ENCODE measurements around the gene ETS2. TPM values are rescaled to one million over a fixed set of nuclear protein-coding genes. Genes with fewer than 3 reads are reported as not detected.

The ETS2 gene
- total RNA-seq, 1 donor from 2014 or later: 30.4 TPM

DNA sequence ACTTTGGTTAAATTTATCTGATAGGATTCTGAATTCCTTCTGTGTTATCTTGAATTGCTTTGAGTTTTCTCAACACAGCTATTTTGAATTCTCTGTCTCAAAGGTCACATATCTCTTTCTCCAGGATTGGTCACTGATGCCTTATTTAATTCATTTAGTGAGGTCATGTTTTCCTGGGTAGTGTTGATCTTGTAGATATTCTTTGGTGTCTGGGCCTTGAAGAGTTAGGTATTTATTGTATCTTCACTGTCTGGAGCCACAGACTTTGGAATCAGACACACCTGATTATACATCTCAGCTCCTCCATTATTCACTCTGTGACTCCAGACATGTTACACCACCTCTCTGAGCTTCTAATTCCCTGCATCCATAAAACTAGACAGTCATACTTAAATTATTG, 34.2 kb upstream of the ETS2 start:
- H3K4me1 Mint-ChIP-seq: peaks cover 44% of the 10 kb centered on the region
- H3K36me3 Mint-ChIP-seq (ENCODE audit: low read depth): no peaks in the 10 kb centered on the region
- no peak overlapping the region for H3K27ac Mint-ChIP-seq
- DNase-seq: no peak
- intact Hi-C loops (cut with micrococcal nuclease): no loop called here
- H3K27me3 Mint-ChIP-seq: no peaks in the 10 kb centered on the region
- peaks cover 4% of the 10 kb centered on the region for H3K9me3 Mint-ChIP-seq
- no peak overlapping the region for H3K4me3 Mint-ChIP-seq

DNA sequence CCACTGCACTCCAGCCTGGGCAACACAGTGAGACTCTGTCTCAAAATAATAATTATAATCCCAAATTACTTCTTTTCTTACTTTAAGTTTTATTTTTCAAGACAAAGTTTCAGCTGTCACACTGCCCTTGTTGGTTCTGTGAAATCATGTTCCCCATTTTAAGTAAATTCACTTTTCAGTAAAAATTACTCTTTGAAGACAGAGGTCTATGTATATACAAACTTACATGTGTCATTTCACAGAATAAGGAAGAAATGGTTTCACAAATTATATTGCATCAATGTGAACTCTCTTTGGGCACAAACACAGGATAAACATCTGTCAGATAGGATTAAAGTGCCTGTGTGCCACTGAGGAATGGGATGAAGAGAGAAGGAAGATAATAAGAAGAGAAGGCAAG, 33.1 kb upstream of the ETS2 start:
- Mint-ChIP-seq H3K4me3 (no peak overlapping the region), H3K4me1 (peaks cover 47% of the 10 kb centered on the region), H3K27me3 (no peaks in the 10 kb centered on the region), H3K36me3 (ENCODE audit: low read depth) (no peaks in the 10 kb centered on the region), H3K27ac (peak overlapping the region; percentile 82), H3K9me3 (peaks cover 4% of the 10 kb centered on the region)
- no peak for DNase-seq
- intact Hi-C loops (cut with micrococcal nuclease): no loop called here

DNA sequence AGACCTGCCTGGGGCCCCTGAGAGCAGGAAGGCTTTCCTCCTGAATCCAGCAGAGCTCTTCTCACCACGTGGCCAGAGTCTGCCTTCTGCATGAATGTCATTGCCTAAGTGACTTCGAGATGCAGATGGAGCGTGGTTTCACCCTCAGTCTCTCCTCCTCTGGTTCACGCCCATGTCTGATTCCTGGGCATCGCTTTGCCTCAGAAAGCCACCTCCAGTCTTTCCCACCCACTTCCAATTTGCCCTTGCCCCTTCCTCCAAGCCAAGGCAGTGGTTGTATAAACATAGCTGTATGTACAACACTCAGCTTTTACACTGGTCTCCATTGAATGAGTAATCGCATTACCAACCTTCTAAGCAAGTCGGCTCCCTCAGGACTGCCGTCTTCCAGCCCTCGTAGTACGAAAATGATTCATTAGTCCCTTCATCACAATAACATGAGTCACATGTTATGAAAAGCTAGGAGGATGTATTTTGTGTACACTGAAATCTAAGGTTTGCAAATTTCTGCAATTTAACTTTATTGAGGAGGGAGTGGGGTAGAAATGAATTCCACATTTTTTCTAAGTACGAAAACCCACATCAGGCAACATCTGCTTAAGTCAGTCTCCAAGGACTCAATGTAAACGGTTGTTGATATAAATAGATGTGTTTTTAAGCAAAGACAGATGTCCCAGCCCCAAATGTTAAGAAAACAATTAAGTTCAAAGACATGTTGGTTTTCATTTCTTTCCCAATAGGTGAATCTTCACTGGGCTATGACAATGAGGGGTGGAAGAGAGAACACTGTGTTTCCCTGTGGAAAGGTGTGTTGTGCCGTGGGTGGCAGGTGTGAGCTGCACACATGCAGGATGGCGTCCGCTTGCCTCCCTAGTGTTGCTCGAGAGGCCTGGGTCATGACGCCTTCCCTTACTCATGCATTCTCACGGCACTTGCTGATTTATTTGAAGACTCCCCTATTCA, 32.3 kb upstream of the ETS2 start:
- intact Hi-C loops (cut with micrococcal nuclease): no loop called here
- DNase-seq: no peak

DNA sequence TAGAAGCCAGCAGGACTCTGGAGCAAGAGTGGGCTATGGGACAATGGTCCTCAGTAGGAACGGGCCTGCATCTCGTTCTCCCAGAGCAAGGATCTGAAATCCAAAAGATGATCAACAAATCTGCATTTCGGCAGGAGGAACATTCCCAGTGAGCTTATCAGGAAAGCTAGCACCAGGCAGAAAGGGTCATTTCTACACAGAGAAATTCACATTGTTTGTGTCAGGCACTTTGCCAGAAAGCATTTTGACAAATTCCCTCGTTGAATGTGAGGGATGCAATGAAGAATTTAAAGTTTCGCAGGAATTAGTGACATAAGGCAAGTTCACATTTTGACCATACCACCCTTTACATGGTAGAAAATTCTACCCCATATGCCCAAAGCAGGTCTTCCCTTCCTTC, 31.6 kb upstream of the ETS2 start:
- H3K4me3 Mint-ChIP-seq: no peak overlapping the region
- intact Hi-C loops (cut with micrococcal nuclease): no loop called here

More for the DNA sequence above, 32.3 kb upstream of the ETS2 start:
- peaks cover 2% of the 10 kb centered on the region for H3K36me3 Mint-ChIP-seq (ENCODE audit: low read depth)
- peak overlapping the region; percentile 35 for H3K4me3 Mint-ChIP-seq
- peak overlapping the region; percentile 82 for H3K27ac Mint-ChIP-seq
- H3K4me1 Mint-ChIP-seq: peaks cover 44% of the 10 kb centered on the region
- no peaks in the 10 kb centered on the region for H3K27me3 Mint-ChIP-seq
- H3K9me3 Mint-ChIP-seq: peaks cover 6% of the 10 kb centered on the region

DNA sequence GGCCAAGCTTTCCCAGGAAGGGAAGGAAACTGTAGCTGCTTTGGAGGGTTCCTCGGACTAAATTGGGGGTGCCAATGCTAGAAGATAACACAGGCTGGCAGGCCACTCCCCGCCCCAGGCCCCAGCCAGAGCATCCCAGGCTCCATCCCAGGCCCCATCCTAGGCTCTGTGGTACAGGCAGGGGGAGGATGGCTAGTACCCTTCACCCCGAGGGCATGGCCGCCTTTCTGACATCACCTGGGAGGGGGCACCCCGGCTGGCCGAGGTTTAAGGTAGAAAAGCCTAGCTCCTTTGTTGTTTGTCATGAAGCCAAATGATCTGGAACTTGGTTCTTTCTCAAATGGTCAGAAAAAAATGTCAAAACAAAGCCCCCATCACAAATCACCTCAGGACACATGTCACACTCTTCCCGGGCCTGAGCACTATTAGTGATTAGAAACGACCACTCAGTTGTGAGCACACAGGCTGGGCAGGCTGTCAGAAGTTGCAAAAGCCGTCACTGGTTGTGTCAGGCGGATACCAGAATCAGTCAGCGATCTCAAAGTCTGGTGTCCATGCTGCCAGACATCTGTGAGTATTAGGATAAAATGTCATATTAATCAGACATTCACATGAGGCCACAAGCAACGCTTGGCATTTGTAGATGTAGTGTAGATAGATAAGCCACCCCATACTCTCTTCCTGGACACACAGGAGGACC, 31.0 kb upstream of the ETS2 start:
- DNase-seq: no peak
- Mint-ChIP-seq H3K36me3 (ENCODE audit: low read depth) (peaks cover 5% of the 10 kb centered on the region), H3K4me1 (peaks cover 33% of the 10 kb centered on the region), H3K9me3 (peaks cover 17% of the 10 kb centered on the region), H3K27me3 (no peaks in the 10 kb centered on the region), H3K27ac (no peak overlapping the region), H3K4me3 (no peak overlapping the region)
- intact Hi-C loops (cut with micrococcal nuclease): no loop called here

More for the DNA sequence above, 31.6 kb upstream of the ETS2 start:
- Mint-ChIP-seq H3K4me1 (peaks cover 36% of the 10 kb centered on the region), H3K9me3 (peaks cover 14% of the 10 kb centered on the region), H3K36me3 (ENCODE audit: low read depth) (peaks cover 3% of the 10 kb centered on the region), H3K27me3 (no peaks in the 10 kb centered on the region), H3K27ac (no peak overlapping the region)
- no peak for DNase-seq

DNA sequence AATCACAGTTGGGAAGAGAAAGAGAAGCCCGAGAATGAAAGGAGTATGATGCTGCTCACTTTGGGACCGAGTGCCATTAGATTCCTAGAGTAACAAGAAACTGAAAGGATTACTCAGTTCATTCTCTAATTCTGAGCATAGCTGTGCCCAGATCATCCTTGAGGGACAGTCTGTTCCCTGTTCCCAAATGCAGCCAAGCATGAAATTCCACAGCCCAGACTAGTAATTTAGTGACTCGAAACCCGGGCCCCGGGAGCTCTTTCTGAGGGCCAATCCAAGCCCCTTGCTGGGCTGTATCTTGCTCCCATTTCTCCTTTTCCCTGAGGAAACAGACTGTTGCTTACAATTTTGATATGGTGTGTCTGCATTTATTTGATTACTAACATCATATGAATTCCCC, 30.0 kb upstream of the ETS2 start:
- Mint-ChIP-seq H3K4me1 (peaks cover 40% of the 10 kb centered on the region), H3K27ac (no peak overlapping the region), H3K27me3 (no peaks in the 10 kb centered on the region), H3K4me3 (no peak overlapping the region), H3K9me3 (peaks cover 17% of the 10 kb centered on the region), H3K36me3 (ENCODE audit: low read depth) (peaks cover 5% of the 10 kb centered on the region)
- DNase-seq: no peak
- intact Hi-C loops (cut with micrococcal nuclease): no loop called here

DNA sequence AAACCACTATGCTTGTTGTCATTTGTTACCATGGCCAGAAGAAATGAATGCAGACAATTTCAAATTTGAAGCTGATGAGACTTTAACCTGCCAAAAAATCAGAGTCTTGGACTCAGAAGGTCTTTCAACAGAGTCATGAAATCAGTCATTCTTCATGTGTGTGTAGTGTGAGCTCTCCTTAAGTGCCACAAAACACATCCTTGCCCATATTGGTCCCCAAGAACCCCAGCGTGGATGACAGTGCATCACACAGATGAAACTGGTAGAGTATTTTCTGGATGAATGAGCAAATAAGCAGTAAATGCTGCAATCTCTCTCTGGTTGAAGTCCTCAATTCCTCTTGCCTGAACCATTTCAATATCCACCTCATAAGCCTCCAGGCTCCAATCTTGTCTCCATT, 28.7 kb upstream of the ETS2 start:
- intact Hi-C loops (cut with micrococcal nuclease): no loop called here
- Mint-ChIP-seq H3K27me3 (no peaks in the 10 kb centered on the region), H3K4me1 (peaks cover 43% of the 10 kb centered on the region), H3K4me3 (no peak overlapping the region), H3K27ac (no peak overlapping the region), H3K36me3 (ENCODE audit: low read depth) (peaks cover 15% of the 10 kb centered on the region), H3K9me3 (peaks cover 22% of the 10 kb centered on the region)
- DNase-seq: no peak

DNA sequence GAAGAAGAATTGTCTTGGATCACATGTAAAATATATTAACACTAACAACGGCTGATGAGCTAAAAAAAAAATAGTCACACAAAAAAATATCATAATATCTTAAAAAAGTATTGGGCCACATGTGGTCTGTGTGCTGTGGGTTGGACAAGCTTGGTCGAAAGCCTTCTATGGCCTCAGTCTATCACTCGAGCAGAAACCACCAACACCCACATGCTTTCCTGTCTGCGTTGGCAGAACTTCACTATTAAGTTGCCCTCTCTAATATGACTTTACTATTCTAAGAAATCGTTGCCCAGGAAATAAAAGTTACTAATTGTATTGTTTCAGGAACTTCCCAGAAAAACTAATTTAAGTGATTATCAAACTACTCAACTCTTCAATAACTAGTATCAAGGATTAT, 28.2 kb upstream of the ETS2 start:
- no peak for DNase-seq
- peaks cover 26% of the 10 kb centered on the region for H3K9me3 Mint-ChIP-seq
- H3K36me3 Mint-ChIP-seq (ENCODE audit: low read depth): peaks cover 18% of the 10 kb centered on the region
- H3K4me1 Mint-ChIP-seq: peaks cover 43% of the 10 kb centered on the region
- H3K4me3 Mint-ChIP-seq: no peak overlapping the region
- intact Hi-C loops (cut with micrococcal nuclease): no loop called here
- no peaks in the 10 kb centered on the region for H3K27me3 Mint-ChIP-seq
- no peak overlapping the region for H3K27ac Mint-ChIP-seq

DNA sequence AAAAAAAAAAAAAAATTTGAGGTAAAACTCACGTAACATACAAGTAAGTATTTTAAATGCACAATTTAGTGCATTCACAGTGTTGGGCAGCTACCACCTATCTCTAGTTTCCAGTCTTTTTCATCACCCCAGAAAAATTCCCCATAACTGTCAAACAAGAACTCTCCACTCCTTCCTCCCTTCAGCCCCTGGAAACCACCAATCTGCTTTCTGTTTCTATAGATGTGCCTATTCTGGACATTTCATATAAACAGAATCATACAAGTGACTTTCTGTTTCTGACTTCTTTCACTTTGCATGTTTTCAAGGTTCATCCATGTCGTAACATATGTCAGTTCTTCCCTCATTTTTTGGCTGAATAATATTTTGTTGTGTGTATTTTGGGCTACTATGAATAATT, 24.9 kb upstream of the ETS2 start:
- DNase-seq: peak; percentile 79
- Mint-ChIP-seq H3K4me3 (peak overlapping the region; percentile 6), H3K27ac (peak overlapping the region; percentile 51), H3K9me3 (peaks cover 29% of the 10 kb centered on the region), H3K27me3 (no peaks in the 10 kb centered on the region), H3K4me1 (peaks cover 33% of the 10 kb centered on the region), H3K36me3 (ENCODE audit: low read depth) (peaks cover 24% of the 10 kb centered on the region)
- intact Hi-C loops (cut with micrococcal nuclease): loop anchor here (1.0 to 2.0 kb wide), 2 partner anchors 14 to 24 kb away; partner anchors contain the start of gene ETS2

DNA sequence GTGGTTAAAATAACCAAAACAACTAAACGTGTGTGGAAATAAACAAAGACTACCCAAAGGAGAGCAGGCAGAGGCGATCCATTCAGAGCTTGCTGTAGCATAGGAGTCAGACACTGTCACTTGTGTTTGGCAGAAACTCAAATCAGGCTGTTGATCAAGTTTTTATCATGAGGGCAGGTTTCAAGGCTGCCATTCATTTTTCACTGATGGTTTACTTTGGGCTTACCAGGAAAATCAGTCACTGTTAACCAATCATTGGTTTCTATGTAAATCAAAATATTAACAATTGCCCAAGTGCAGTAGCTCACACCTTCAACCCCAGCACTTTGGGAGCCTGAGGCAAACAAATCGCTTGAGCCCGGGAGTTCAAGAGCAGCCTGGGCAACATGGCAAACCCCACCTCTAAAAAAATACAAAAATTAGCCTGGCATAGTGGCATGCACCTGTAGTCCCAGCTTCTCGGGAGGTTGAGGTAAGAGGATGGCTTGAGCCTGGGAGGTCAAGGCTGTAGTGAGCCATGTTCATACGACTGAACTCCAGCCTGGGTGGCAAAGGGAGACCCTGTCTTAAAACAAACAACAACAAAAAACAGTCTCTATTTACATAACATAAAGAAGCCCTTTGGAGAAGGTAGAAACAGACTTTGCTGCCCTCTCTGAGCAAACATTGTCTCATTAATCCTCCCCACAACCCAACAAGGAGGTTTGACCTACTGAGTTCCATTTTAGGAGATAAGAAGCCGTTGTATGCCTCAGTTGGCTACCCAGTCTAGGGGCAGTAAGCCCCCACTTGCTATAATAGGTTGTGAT, 21.1 kb upstream of the ETS2 start:
- Mint-ChIP-seq H3K4me3 (no peak overlapping the region), H3K27ac (no peak overlapping the region), H3K27me3 (no peaks in the 10 kb centered on the region), H3K9me3 (peaks cover 17% of the 10 kb centered on the region), H3K36me3 (ENCODE audit: low read depth) (peaks cover 19% of the 10 kb centered on the region), H3K4me1 (peaks cover 17% of the 10 kb centered on the region)
- intact Hi-C loops (cut with micrococcal nuclease): no loop called here
- DNase-seq: no peak

DNA sequence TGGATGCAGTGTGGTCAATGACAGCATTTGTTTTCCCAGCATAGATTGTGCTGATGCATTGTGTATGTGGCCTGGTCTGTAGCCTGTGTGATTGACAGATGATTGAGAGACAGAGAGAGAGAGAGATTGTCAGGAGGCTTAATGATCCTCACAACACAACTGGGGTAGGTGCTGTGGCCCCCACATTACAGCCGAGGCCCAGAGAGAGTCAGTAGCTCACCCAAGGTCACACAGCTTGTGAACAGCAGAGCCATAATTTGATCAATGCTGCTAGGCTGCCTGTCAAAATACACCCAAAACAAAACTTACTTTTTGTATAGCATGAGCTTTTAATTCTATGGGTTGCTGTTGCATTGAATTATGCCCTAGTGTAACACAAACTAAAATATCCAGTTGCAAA, 20.2 kb upstream of the ETS2 start:
- H3K4me1 Mint-ChIP-seq: peaks cover 12% of the 10 kb centered on the region
- no peak for DNase-seq
- H3K27me3 Mint-ChIP-seq: no peaks in the 10 kb centered on the region
- H3K36me3 Mint-ChIP-seq (ENCODE audit: low read depth): peaks cover 18% of the 10 kb centered on the region
- H3K4me3 Mint-ChIP-seq: no peak overlapping the region
- peaks cover 16% of the 10 kb centered on the region for H3K9me3 Mint-ChIP-seq
- H3K27ac Mint-ChIP-seq: no peak overlapping the region
- intact Hi-C loops (cut with micrococcal nuclease): no loop called here

DNA sequence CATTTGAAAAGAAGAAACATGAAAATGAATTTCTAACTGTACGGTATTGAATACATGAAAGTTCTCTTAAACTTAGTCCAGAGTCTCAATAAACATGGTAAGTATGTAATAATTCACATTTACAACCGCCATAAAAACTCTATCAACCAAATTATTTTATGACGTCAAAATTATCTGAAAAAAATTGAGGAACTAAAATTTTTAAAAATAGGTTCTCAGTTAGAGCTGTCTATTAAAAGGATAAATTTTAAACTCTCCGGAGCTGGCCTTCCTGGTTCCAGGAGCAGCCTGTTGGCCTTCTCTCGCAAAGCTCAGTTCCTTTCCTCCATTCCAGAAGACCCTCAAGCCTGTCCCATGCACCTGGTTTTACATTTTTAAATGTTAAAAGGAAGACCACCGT, 18.7 kb upstream of the ETS2 start:
- DNase-seq: no peak
- peaks cover 9% of the 10 kb centered on the region for H3K4me1 Mint-ChIP-seq
- H3K4me3 Mint-ChIP-seq: no peak overlapping the region
- peaks cover 9% of the 10 kb centered on the region for H3K36me3 Mint-ChIP-seq (ENCODE audit: low read depth)
- intact Hi-C loops (cut with micrococcal nuclease): no loop called here
- H3K9me3 Mint-ChIP-seq: peaks cover 11% of the 10 kb centered on the region
- H3K27me3 Mint-ChIP-seq: no peaks in the 10 kb centered on the region
- no peak overlapping the region for H3K27ac Mint-ChIP-seq

DNA sequence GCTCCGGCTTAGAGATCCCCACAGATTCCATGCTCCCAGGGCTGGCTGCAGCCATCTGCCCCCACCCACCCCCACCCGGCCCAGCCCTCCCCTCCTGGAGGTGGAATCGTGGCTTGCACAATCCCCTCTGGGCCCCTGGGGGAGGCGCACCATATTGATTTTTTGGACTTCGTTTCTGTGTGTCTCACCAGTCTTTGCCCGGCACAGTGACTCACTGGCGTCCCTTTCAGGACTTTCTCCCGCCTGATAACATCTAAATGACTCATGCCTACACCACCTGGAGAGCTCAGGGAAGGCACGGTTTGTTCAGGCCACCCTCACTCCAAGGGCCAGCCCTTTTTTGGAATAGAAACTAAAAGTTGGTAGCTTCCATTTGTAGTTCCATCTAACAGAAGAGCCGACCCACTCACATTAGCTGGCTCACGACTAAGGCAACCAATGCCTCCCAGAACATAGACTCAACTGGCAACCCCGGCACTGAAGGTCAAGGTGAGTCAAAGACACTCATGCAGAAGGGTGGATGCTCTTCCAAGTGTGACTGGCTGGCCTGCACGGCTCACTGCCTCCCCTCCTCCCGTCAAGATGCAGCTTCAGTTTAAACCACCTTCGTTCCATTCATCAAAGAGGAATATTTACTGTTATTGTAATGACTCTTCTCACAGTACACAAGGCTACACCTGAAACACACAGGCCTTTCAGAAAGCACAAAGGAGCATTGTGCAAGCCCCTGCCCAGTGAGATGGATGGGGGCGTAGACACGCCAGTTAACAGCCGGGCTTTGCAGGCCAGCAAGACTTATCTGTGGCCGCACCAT, 18.1 kb upstream of the ETS2 start:
- no peak overlapping the region for H3K4me3 Mint-ChIP-seq
- H3K36me3 Mint-ChIP-seq (ENCODE audit: low read depth): peaks cover 6% of the 10 kb centered on the region
- no peak for DNase-seq
- H3K27ac Mint-ChIP-seq: no peak overlapping the region
- H3K4me1 Mint-ChIP-seq: peaks cover 9% of the 10 kb centered on the region
- peaks cover 7% of the 10 kb centered on the region for H3K9me3 Mint-ChIP-seq
- H3K27me3 Mint-ChIP-seq: no peaks in the 10 kb centered on the region
- intact Hi-C loops (cut with micrococcal nuclease): no loop called here
